ENCODE measurements around the gene IL10. TPM values are rescaled to one million over a fixed set of nuclear protein-coding genes. Genes with fewer than 3 reads are reported as not detected.

The IL10 gene
- total and polyA plus RNA-seq, 5 donors = 0.59 to 5.9 (median 1.0) TPM

- Histone ChIP-seq H3K9me3 (ENCODE audit: control insufficient read depth, low read length) (no peaks in the 10 kb centered on the region), H3K4me1 (ENCODE audit: control insufficient read depth, insufficient read depth, low read length) (peaks cover 29% of the 10 kb centered on the region), H3K27me3 (ENCODE audit: control insufficient read depth, insufficient read depth) (no peaks in the 10 kb centered on the region), H3K4me3 (ENCODE audit: low read length) (no peak overlapping the region), H3K27ac (ENCODE audit: low read length) (no peak overlapping the region)
- WGBS = 88% methylated on average over 1 of the region's 1 CpG
- intact Hi-C loops (cut with DNase I) = no loop called here
- DNase-seq (no peak), ATAC-seq (no peak)
Observed at GRCh38 chr1:206717674-206717989, 54.7 kb downstream of the IL10 start.

Other genes starting within 250 kb of the IL10 start
- 10 to 100 TPM; 24.6 to 28.0 (median 25.8) TPM for gene EIF2D, start 160.0 kb downstream of the IL10 start, total RNA-seq
- gene EIF2D, start 160.0 kb downstream of the IL10 start, polyA plus RNA-seq = 23.0 TPM
- gene DYRK3, start 137.0 kb downstream of the IL10 start, total RNA-seq = 10 to 100 TPM; 15.7 to 29.8 (median 23.4) TPM
- 17.0 TPM for gene DYRK3, start 137.0 kb downstream of the IL10 start, polyA plus RNA-seq
- 100 to 1,000 TPM; 192 to 221 (median 216) TPM for gene MAPKAPK2, start 87.6 kb downstream of the IL10 start, total RNA-seq
- gene MAPKAPK2, start 87.6 kb downstream of the IL10 start, polyA plus RNA-seq = 129 TPM
- gene IL19, start 1.7 kb downstream of the IL10 start, total RNA-seq = not detected
- not detected for gene IL19, start 1.7 kb downstream of the IL10 start, polyA plus RNA-seq
- gene IL20, start 93.1 kb upstream of the IL10 start, total RNA-seq = not detected
- not detected for gene IL20, start 93.1 kb upstream of the IL10 start, polyA plus RNA-seq
- not detected for gene IL24, start 124.9 kb upstream of the IL10 start, total RNA-seq
- not detected for gene IL24, start 124.9 kb upstream of the IL10 start, polyA plus RNA-seq
- 1 to 10 TPM; 1.7 to 2.7 (median 2.1) TPM for gene FCMR, start 149.4 kb upstream of the IL10 start, total RNA-seq
- 0.81 TPM for gene FCMR, start 149.4 kb upstream of the IL10 start, polyA plus RNA-seq
- under 1 TPM in 3 of 4 donors, not detected in 1; 0.09 to 0.59 (median 0.17) TPM for gene PIGR, start 174.0 kb upstream of the IL10 start, total RNA-seq
- gene PIGR, start 174.0 kb upstream of the IL10 start, polyA plus RNA-seq = 0.23 TPM
- gene FCAMR, start 198.0 kb upstream of the IL10 start, total RNA-seq = not detected
- not detected for gene FCAMR, start 198.0 kb upstream of the IL10 start, polyA plus RNA-seq